Measurements from ENCODE around the gene DPYD. TPM values are rescaled to one million over a fixed set of nuclear protein-coding genes. Genes with fewer than 3 reads are reported as not detected.

DPYD gene
- total RNA-seq, 1 experiment from 2014 or later: 12.8 TPM

GRCh38 chr1:97619706-97620105 is 301.1 kb downstream of the DPYD start:
- Histone ChIP-seq H3K27me3 (ENCODE audit: low read length) (no peaks in the 10 kb centered on the region), H3K9me3 (ENCODE audit: low read length) (no peaks in the 10 kb centered on the region), H3K79me2 (ENCODE audit: low read length) (no peaks in the 10 kb centered on the region), H3K4me1 (ENCODE audit: insufficient read depth, low read length) (peaks cover 18% of the 10 kb centered on the region), H3K27ac (ENCODE audit: low read length) (no peak overlapping the region), H3K36me3 (ENCODE audit: low read depth, low read length) (no peaks in the 10 kb centered on the region), H3F3A (ENCODE audit: low read length, unreplicated experiment) (no peaks in the 10 kb centered on the region), H3K9ac (ENCODE audit: low read length) (no peak overlapping the region), H2AFZ (ENCODE audit: low read length) (no peak overlapping the region), H4K20me1 (ENCODE audit: low read length) (no peaks in the 10 kb centered on the region), H3K4me2 (ENCODE audit: low read length) (no peak overlapping the region), H3K4me3 (ENCODE audit: low read length) (no peak overlapping the region), H3K9me2 (replicated peaks; ENCODE audit: low read length) (no peaks in the 10 kb centered on the region)
- ChIA-PET CTCF (no interaction called here), POLR2A (ENCODE audit: unreplicated experiment) (no interaction called here)
- no TSS peak for BruUV-seq (replicated peaks)
- TF ChIP-seq EZH2phosphoT487 (IDR thresholded peaks at IDR 0.05; ENCODE audit: borderline replicate concordance, low read length): no peak
- no peak for TF ChIP-seq CTCF (conservative IDR thresholded peaks at IDR 0.05; ENCODE audit: low read depth, low read length)
- TF ChIP-seq EZH2 (IDR thresholded peaks at IDR 0.05; ENCODE audit: low read length, unreplicated experiment): no peak
- DNase-seq: no peak
- intact Hi-C loops (cut with micrococcal nuclease): no loop called here
- ATAC-seq: no peak

DNA sequence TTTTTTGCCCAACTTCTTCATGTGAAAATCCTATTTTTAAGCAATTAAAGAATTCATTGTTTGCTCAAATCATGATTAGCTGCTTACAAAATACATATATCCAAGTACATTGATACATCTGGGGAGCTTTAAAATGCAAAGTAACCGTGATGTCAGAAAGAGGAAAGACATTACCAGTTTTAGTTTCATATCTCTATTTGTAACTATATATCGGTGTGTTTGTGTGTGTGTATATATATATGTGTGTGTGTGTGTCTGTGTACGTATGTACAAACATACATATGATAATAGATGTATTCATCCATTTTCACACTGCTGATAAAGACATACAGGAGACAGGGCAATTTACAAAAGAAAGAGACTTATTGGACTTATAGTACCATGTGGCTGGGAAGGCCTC is 310.1 kb downstream of the DPYD start:
- POLR2A ChIA-PET (ENCODE audit: unreplicated experiment): no interaction called here
- BruUV-seq (replicated peaks): no TSS peak
- Histone ChIP-seq H3K79me2 (ENCODE audit: low read length) (no peaks in the 10 kb centered on the region), H3K36me3 (ENCODE audit: low read depth, low read length) (no peaks in the 10 kb centered on the region), H3K27ac (ENCODE audit: low read length) (no peak overlapping the region), H3K27me3 (ENCODE audit: low read length) (no peaks in the 10 kb centered on the region), H3K4me1 (ENCODE audit: insufficient read depth, low read length) (no peaks in the 10 kb centered on the region), H3F3A (ENCODE audit: low read length, unreplicated experiment) (no peaks in the 10 kb centered on the region), H3K9me3 (ENCODE audit: low read length) (no peaks in the 10 kb centered on the region), H3K4me2 (ENCODE audit: low read length) (no peak overlapping the region), H3K9me2 (replicated peaks; ENCODE audit: low read length) (no peaks in the 10 kb centered on the region), H3K4me3 (ENCODE audit: low read length) (no peak overlapping the region), H3K9ac (ENCODE audit: low read length) (no peak overlapping the region), H4K20me1 (ENCODE audit: low read length) (no peaks in the 10 kb centered on the region), H2AFZ (ENCODE audit: low read length) (no peak overlapping the region)
- ATAC-seq: no peak
- CTCF ChIA-PET: no interaction called here
- intact Hi-C loops (cut with micrococcal nuclease): no loop called here
- TF ChIP-seq CTCF (conservative IDR thresholded peaks at IDR 0.05; ENCODE audit: low read depth, low read length) (no peak), EZH2phosphoT487 (IDR thresholded peaks at IDR 0.05; ENCODE audit: borderline replicate concordance, low read length) (no peak), EZH2 (IDR thresholded peaks at IDR 0.05; ENCODE audit: low read length, unreplicated experiment) (no peak)
- no peak for DNase-seq

DNA sequence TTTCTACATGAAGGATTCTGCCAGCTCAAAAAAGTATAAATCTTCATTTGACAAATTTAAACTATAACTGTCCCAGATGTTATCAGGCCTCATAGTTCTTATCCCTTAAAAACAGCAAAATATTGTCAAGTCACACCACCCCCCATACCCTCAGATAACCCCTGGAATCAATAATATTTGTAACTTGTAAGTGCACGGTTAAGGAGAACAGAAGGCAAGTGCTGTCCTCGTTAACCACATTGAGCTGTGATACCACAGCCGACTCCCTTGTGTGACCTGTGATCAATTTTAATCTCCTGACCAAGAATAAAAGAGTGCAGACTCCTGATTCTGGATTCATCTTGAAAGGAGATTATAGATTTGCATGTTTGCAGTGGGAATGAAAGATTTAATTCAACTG is 310.7 kb downstream of the DPYD start:
- POLR2A ChIA-PET (ENCODE audit: unreplicated experiment): no interaction called here
- H3K9me2 ChIP-seq (replicated peaks; ENCODE audit: low read length): no peaks in the 10 kb centered on the region

More for the DNA sequence above, 310.7 kb downstream of the DPYD start:
- H3K4me3 ChIP-seq (ENCODE audit: low read length): no peak overlapping the region
- no peaks in the 10 kb centered on the region for H4K20me1 ChIP-seq (ENCODE audit: low read length)
- no peaks in the 10 kb centered on the region for H3F3A ChIP-seq (ENCODE audit: low read length, unreplicated experiment)
- H3K4me2 ChIP-seq (ENCODE audit: low read length): no peak overlapping the region
- H3K4me1 ChIP-seq (ENCODE audit: insufficient read depth, low read length): no peaks in the 10 kb centered on the region
- CTCF ChIA-PET: no interaction called here
- ATAC-seq: no peak
- no peak overlapping the region for H3K9ac ChIP-seq (ENCODE audit: low read length)
- no peak overlapping the region for H3K27ac ChIP-seq (ENCODE audit: low read length)
- intact Hi-C loops (cut with micrococcal nuclease): no loop called here
- no peak for DNase-seq
- BruUV-seq (replicated peaks): no TSS peak
- TF ChIP-seq CTCF (conservative IDR thresholded peaks at IDR 0.05; ENCODE audit: low read depth, low read length) (no peak), EZH2phosphoT487 (IDR thresholded peaks at IDR 0.05; ENCODE audit: borderline replicate concordance, low read length) (no peak), EZH2 (IDR thresholded peaks at IDR 0.05; ENCODE audit: low read length, unreplicated experiment) (no peak)
- no peaks in the 10 kb centered on the region for H3K36me3 ChIP-seq (ENCODE audit: low read depth, low read length)
- H3K9me3 ChIP-seq (ENCODE audit: low read length): no peaks in the 10 kb centered on the region
- no peaks in the 10 kb centered on the region for H3K27me3 ChIP-seq (ENCODE audit: low read length)
- no peaks in the 10 kb centered on the region for H3K79me2 ChIP-seq (ENCODE audit: low read length)
- no peak overlapping the region for H2AFZ ChIP-seq (ENCODE audit: low read length)

All from PC-3 (cell line).